Measurements from ENCODE around the gene PPARG.

Gene PPARG

DNA sequence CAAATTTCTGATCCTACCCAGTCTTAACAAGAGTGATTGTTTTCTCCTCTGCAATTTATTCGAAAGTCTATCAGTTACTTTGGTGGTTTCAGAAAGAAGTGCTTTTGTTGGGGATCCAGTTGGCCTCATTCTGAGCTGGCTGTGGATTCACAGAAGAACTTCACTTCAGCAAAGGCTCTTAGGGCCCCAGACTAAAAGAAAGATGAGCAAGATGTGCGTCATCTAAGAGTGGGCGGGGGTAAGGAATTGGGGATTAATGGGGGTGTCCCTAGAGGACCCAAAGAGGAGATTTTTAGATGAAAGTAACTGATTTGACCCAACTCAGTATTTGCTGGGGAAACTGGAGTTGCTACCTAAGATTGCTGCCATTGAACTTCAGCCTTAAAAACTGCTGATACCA is 131.5 kb downstream of the PPARG start:
- no peak for DNase-seq

GRCh38 chr3:12421132-12421531 is 132.3 kb downstream of the PPARG start:
- DNase-seq: no peak

- DNase-seq: no peak
Observed at GRCh38 chr3:12423131-12423530, 134.3 kb downstream of the PPARG start.

DNA sequence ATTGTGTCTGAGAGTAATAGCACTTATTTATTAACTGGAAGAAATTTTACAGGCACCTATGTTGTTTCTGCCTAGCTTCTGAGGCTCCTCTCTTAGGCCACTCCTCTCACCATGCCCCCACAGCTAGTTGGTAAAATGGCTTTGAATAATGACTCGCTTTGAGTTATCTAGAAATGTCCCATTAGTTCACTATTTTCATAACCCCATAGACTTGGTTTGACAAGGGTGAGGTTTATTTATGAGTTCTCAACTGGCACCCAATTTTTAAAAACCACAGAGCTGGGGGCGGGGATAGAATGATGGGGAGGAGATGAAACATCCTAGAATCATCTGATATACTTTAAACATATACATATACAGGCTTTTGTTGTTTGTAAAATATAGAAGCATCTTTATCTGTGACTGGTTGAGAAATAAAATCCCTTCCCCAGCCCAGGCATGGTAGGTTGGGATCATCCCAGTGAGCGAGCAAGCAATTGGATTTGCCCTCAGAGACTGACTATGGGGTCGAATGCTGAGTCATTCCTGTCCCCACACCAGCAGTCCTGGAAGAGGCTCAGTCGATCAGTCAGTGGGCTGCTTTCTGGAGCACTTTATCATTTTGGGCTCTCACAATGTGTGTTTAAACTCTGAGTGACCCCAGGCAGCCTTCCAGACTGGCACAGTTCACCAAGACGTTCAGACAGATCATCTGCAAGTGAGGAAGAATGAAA is 135.2 kb downstream of the PPARG start:
- DNase-seq: no peak

GRCh38 chr3:12424635-12425319 is 135.9 kb downstream of the PPARG start:
- no peak for DNase-seq

DNA sequence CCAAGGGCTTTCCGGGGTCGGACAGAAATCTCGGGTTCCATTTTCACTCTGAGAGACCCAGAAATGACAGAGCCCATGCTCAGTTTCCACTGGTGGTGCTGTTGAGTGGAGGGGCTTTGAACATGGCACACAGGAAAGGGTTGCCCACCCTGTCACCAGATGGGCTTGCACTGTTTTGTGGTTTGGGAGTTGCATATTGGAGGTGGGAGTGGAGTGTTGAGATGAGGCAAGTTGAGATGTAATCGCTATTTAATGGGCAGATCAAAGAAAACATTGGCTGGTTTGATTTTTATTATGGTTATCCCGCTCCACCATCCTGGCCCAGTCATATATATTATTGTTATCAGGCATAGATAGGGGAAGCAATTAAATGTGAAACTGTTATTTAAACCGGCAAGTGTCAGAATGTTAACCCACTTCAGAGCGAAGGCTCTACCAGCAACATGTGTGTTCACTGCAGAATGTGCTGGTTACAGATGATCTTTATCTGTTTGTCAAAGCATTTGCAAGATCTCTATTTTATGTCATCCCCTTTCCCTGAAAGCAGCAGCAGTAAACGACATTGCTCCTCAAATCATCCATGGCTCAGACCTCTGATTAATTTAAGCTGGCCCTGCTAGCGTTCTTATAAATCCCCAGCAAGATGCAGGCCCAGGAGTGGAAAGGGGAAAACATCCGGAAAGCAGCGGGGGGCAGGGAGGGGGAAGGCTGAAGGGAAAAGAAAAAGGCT is 137.1 kb downstream of the PPARG start:
- DNase-seq: no peak

GRCh38 chr3:12427551-12427950 is 138.7 kb downstream of the PPARG start:
- DNase-seq: no peak

GRCh38 chr3:12428126-12428525 is 139.3 kb downstream of the PPARG start:
- DNase-seq: no peak

DNA sequence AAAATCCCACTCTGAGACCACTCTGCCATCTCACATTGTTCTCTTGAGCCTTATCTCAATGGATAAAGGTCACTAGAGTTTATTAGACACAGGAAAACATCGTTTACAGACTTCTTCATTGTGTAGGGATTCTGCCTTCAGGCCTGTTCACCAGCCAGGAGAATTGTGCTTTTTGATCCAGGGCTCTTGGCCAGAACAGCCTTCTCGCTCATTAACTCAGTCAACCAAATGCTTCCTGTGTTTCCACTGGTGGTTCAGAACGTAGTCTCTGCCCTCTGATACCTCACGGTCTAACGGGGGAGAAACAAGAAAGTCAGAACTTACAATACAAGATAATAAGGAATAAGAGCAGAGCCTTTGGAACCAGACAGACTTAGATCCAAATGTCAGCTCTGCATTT is 141.2 kb downstream of the PPARG start:
- no peak for DNase-seq

DNA sequence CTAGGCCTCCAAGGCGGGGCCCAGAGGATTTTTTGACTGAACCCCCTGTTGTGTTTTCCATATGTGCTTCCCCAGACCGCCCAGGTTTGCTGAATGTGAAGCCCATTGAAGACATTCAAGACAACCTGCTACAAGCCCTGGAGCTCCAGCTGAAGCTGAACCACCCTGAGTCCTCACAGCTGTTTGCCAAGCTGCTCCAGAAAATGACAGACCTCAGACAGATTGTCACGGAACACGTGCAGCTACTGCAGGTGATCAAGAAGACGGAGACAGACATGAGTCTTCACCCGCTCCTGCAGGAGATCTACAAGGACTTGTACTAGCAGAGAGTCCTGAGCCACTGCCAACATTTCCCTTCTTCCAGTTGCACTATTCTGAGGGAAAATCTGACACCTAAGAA is 145.0 kb downstream of the PPARG start:
- no peak for DNase-seq

DNA sequence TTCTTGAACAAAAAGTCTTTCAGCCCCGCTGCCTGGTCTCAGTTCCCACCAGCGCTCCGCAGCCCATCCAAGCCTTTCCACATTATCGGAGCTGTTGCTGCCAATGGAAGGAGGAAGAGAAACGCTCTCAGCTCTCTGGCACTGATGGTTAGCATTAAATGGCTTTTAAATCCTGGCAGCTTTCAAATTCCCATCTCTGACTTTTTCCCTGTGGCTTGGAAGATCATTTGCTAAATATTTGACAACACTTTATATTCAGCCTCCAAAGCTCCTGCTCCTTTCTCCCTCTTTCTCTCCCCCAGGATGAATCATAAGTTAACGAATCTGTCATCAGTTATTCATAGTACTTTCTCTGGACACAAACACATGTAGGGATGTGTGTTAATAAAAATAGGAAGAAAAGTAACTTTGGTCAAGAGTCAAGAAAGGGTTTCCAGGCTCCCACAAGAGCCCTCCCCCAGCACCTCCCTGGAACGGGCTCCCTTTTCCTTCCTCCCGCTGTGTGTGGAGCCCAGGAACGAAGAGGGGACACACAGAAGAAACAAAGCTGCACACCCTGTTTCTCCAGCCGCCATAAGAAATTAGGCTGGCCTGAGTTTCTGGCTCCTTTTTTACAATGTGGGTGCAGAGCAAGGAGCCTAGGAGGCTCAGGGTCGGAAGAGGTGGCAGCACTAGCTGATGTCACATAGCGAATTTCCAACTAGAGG is 147.8 kb downstream of the PPARG start:
- no peak for DNase-seq

DNA sequence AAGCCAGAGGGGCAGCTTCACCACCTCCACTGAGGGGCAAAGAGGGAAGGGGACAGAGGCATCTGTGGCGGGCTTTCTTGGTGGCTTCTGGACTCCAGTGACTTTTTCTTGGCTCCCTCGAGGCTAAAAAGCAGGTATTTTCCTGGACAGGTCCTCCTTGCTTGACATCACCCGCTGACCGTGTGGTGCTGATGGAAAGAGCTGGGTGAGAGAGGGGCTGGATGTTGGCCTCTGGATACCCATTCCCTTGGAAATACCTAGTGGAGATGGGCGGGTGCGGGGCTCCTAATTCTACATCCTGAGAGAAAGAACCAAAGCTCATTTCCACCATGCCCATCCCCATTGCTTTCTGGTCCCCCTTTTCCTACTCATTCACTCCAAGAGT is 148.3 kb downstream of the PPARG start:
- DNase-seq: no peak

DNA sequence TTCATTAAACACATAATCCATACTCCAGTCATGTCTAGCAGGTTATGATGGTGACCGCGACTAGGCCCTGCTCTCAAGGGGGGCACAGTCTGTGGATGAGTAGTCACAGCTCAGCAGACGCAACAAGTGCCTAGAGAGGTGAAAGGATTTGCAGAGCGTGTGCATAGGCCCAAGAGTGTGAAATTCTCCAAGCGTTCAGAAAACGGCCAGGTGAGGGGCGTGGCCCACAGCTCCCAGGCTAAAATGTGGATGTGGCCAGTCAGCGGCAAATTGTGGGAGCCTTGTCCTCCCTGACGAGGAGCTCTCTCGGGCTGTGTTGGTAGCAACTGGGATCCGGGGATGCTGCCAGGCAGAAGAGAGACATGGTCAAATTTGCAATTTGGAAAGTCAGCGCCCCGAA is 149.0 kb downstream of the PPARG start:
- no peak for DNase-seq

DNA sequence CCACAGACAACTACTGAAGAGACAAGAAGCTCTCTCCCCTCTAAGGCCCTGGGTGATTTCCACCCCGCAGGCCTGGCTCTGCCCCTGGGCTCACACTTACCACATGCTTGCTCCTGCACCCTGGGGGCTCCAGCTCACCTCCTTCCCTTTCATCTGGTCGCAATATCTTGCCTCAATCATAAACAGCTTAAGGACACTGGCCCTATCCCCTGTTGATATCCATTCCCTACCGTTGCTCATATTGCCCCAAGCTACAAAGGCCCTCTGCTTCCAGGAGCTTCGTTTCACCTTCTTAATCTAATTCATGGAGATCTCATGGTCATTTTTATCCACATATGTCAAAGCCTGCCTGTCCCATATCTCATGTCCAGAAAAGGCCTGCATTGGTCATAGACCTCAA is 149.4 kb downstream of the PPARG start:
- DNase-seq: no peak

GRCh38 chr3:12439161-12439940 is 150.5 kb downstream of the PPARG start:
- no peak for DNase-seq

GRCh38 chr3:12440927-12441714 is 152.3 kb downstream of the PPARG start:
- no peak for DNase-seq

- no peak for DNase-seq
Observed at GRCh38 chr3:12442654-12443501, 154.0 kb downstream of the PPARG start.

GRCh38 chr3:12443781-12444522 is 155.1 kb downstream of the PPARG start:
- DNase-seq: no peak

DNA sequence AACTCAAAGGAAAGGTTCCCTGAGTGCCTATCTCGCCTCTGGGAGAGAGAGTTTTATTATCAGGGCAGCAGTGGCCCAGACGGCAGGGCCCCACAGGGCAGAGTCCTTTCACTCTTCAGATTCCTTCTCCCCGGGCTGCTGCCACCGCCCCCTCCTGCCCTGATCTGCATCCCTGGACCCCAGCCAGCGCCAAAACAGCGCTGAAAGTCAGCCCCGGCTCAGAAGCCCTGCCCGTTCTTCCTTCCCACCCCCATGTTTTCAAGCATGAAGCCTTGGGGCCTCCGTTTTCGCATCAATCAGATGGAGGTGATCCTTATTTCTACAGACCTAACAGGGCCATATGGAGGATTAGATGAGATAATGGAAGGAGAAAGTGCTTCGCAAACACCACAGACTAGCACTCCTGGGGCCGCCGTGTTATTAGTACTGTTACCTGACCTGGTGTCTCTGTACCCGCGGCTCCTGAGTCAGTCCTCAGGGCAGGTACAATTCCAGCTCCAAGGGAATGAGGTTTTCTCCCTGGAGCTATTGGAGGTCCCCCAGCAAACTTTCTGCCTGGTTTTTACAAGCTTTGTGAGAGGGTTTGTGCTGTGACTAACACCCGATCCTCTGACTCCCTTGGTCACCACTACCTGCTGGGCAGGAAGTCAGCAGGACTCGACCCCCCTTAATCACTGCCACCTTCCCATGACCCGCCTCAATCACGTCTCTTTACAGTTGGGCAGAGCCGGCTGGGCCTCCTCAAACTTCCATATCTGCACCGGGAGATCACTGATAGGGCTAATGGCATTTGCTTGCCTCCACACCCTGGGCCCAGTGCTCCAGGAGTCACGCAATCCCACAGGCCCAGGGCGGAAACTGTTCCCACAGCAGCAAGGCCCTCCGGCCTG is 156.0 kb downstream of the PPARG start:
- DNase-seq: no peak

Measured in effector CD8-positive, alpha-beta T cell (primary cell).